Adipocyte (in vitro differentiated cells): ENCODE measurements around the gene TMEM107.

Experiments used
- DNase-seq: peaks from one replicate; pipeline ENCODE4 v3.0.0-alpha.2; 2015; ENCODE audit warnings: low read depth
- H3K27me3 ChIP-seq: replicated peaks from 2 replicates; pipeline ENCODE4 v1.7.0; 2013; ENCODE audit warnings: mild to moderate bottlenecking, low read length, moderate library complexity; ENCODE audit not compliant: control insufficient read depth, insufficient read depth
- H3K36me3 ChIP-seq: 2 replicates; pipeline ENCODE4 v1.7.0; 2013; ENCODE audit warnings: low read length, mild to moderate bottlenecking, moderate library complexity; ENCODE audit not compliant: control insufficient read depth, insufficient read depth, severe bottlenecking
- H3K4me1 ChIP-seq: 2 replicates; pipeline ENCODE4 v1.7.0; 2013; ENCODE audit warnings: mild to moderate bottlenecking, low read length, moderate library complexity; ENCODE audit not compliant: control insufficient read depth, insufficient read depth
- H3K4me3 ChIP-seq: 2 replicates; pipeline ENCODE4 v1.7.0; 2013; ENCODE audit warnings: mild to moderate bottlenecking, low read length, moderate library complexity
- H3K9ac ChIP-seq: 2 replicates; pipeline ENCODE4 v1.7.0; 2013; ENCODE audit warnings: mild to moderate bottlenecking, low read length, moderate library complexity
- H3K9me3 ChIP-seq: 2 replicates; pipeline ENCODE4 v1.7.0; 2013; ENCODE audit warnings: mild to moderate bottlenecking, low read length, moderate library complexity; ENCODE audit not compliant: control insufficient read depth

TMEM107 gene

GRCh38 chr17:8166731-8167130, 9.4 kb downstream of the TMEM107 start:
- Histone ChIP-seq H3K9ac (no peak overlapping the region), H3K4me3 (no peak overlapping the region), H3K4me1 (peaks cover 24% of the 10 kb centered on the region), H3K27me3 (no peaks in the 10 kb centered on the region), H3K9me3 (no peaks in the 10 kb centered on the region), H3K36me3 (no peaks in the 10 kb centered on the region)
- no peak for DNase-seq

- peaks cover 14% of the 10 kb centered on the region for H3K36me3 ChIP-seq
- no peaks in the 10 kb centered on the region for H3K9me3 ChIP-seq
- H3K4me3 ChIP-seq, result no peak overlapping the region
- peak overlapping the region; percentile 88 for H3K9ac ChIP-seq
- no peak for DNase-seq
- no peaks in the 10 kb centered on the region for H3K27me3 ChIP-seq
- H3K4me1 ChIP-seq, result peaks cover 33% of the 10 kb centered on the region
Measured at GRCh38 chr17:8164815-8165131, 11.4 kb downstream of the TMEM107 start.

GRCh38 chr17:8163978-8164814, 12.0 kb downstream of the TMEM107 start:
- Histone ChIP-seq H3K36me3 (peaks cover 19% of the 10 kb centered on the region), H3K27me3 (no peaks in the 10 kb centered on the region), H3K9ac (peak overlapping the region; percentile 88), H3K4me1 (peaks cover 33% of the 10 kb centered on the region), H3K4me3 (no peak overlapping the region), H3K9me3 (no peaks in the 10 kb centered on the region)
- DNase-seq, result peak; percentile 34

- Histone ChIP-seq H3K4me1 (peaks cover 37% of the 10 kb centered on the region), H3K36me3 (peaks cover 19% of the 10 kb centered on the region), H3K9me3 (no peaks in the 10 kb centered on the region), H3K9ac (peak overlapping the region; percentile 96), H3K27me3 (no peaks in the 10 kb centered on the region), H3K4me3 (peak overlapping the region; percentile 95)
- peak; percentile 43 for DNase-seq
Measured at GRCh38 chr17:8162997-8163977, 12.9 kb downstream of the TMEM107 start.

DNA sequence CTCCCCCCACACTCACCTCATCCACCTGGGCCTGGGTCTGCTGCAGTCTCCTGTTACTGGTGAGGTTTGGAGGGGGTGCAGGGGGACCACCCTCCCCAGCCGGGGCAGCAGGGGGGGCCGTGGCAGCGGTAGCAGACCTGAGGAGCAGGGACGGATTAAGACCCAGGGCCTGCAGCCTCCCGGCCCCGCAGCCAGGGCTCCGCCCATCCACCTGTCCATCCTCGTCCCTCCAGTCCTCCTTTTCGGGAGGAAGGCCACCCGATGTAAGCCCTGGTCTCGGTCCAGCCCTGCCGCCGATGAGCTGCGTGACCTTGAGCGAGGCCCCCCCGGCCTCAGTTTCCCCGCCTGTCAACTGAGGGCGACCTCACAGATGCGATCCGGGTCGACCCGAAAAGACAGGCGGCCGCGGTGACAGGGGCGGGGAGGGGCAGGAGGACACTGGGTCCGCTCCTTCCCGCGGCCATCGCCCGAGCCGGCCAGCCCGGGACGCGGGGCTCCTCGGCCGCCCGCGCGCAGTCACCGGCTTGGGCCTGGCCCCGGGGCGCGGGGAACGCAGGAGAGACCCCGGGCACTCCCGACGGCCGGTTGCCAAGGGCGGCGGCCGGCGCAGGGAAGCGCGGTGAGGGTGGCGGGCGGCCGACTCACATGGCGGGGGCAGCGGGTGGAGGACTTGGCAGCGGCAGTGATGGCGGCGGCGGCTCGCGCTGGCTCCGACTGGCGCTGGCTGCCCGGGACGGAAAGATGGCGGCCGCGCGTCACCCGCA, 13.8 kb downstream of the TMEM107 start, which contains the start of gene VAMP2:
VAMP2 (minus strand) TSS at position 716 of the 764 bp plus-strand sequence; CDS start at position 647, 69 bp downstream.
- Histone ChIP-seq H3K4me1 (peaks cover 37% of the 10 kb centered on the region), H3K27me3 (no peaks in the 10 kb centered on the region), H3K9me3 (no peaks in the 10 kb centered on the region), H3K36me3 (peaks cover 19% of the 10 kb centered on the region), H3K9ac (peak within 1 kb of the TSS; percentile 96), H3K4me3 (peak within 1 kb of the TSS; percentile 95)
- peak; percentile 91 for DNase-seq

DNA sequence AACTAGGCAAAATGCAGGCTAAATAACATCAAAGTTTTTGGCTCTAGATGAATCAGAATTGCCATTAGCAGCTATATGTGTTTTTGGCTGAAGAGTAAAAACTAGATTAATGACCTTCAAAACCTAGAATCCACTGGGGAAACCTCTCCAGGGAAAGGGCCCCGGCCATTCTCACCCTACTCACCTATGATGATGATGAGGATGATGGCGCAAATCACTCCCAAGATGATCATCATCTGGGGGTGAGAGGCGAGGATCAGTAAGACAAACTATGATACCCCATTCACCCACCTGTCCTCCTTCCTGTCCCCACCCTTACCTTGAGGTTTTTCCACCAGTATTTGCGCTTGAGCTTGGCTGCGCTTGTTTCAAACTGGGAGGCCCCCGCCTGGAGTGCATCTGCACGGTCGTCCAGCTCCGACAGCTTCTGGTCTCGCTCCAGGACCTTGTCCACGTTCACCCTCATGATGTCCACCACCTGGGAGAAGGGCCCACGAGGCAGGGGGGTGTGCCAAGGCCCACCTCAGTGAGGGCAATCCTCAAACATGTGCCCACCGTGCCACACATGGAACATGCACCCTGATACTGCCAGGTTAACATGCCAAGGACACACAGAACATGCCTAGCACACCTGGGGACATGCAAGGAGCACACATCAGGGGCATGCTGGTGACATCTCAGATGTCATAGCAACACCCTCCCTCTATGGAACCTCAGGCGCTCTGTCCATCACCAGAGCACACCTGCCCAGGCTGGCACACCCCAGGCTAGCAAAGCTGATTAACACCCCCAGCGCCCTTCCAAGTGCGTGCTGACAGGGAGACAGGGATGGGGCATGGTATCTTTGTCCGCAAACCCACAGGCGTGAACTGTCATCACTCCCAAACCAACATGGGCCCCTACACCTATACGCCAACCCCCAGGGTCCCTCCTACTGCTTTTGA, 14.6 kb downstream of the TMEM107 start:
- DNase-seq, result no peak
- H3K36me3 ChIP-seq, result peaks cover 19% of the 10 kb centered on the region
- H3K9me3 ChIP-seq, result no peaks in the 10 kb centered on the region
- H3K4me3 ChIP-seq, result peak overlapping the region; percentile 95
- H3K4me1 ChIP-seq, result peaks cover 42% of the 10 kb centered on the region
- peak overlapping the region; percentile 96 for H3K9ac ChIP-seq
- no peaks in the 10 kb centered on the region for H3K27me3 ChIP-seq

GRCh38 chr17:8160741-8161221, 15.4 kb downstream of the TMEM107 start:
- Histone ChIP-seq H3K4me3 (no peak overlapping the region), H3K9ac (peak overlapping the region; percentile 96), H3K36me3 (peaks cover 19% of the 10 kb centered on the region), H3K27me3 (no peaks in the 10 kb centered on the region), H3K4me1 (peaks cover 37% of the 10 kb centered on the region), H3K9me3 (no peaks in the 10 kb centered on the region)
- DNase-seq, result no peak

GRCh38 chr17:8160224-8160577, 16.0 kb downstream of the TMEM107 start:
- no peak overlapping the region for H3K4me3 ChIP-seq
- no peaks in the 10 kb centered on the region for H3K9me3 ChIP-seq
- no peak for DNase-seq
- peaks cover 19% of the 10 kb centered on the region for H3K36me3 ChIP-seq
- peaks cover 37% of the 10 kb centered on the region for H3K4me1 ChIP-seq
- no peak overlapping the region for H3K9ac ChIP-seq
- H3K27me3 ChIP-seq, result no peaks in the 10 kb centered on the region

DNA sequence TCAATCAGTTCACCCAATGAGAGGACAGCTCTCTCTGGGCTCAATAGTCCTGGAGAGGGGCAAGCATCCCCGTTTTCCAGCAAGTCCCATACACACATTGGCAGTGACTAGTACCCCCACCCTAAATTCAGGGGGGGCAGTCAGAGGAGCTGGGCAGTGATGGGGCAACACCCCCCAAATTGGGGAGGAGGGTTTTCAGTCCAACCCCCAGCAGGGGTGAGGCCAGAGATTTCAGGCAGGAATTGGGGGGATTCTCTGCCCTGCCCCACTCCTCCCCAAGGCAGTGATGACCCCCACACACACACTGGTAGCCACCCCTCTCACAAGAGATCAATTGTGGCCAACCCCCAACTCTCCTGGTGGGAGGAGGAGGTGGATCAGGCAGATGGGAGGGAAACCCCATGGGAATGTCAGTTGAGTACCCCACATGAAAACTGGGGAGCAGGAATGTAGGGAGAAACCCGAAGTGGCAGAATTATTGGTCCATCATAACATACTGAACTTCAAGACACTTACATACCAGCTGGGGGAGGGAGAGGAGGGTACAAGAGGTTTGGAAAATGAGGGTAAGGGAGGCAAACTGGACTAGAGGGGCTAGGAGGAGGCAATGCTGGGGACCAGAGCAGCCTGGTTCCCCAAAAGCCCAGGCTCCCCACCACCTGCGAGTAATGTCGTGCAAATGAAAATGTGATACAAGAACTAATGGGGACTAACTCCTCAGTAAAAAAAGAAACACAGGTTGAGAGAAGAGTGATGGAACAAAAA, 16.5 kb downstream of the TMEM107 start:
- H3K36me3 ChIP-seq, result peaks cover 19% of the 10 kb centered on the region
- no peak overlapping the region for H3K9ac ChIP-seq
- H3K9me3 ChIP-seq, result no peaks in the 10 kb centered on the region
- peaks cover 37% of the 10 kb centered on the region for H3K4me1 ChIP-seq
- no peak for DNase-seq
- no peak overlapping the region for H3K4me3 ChIP-seq
- H3K27me3 ChIP-seq, result no peaks in the 10 kb centered on the region
